Measurements from ENCODE around the gene DMRTB1.

DNA sequence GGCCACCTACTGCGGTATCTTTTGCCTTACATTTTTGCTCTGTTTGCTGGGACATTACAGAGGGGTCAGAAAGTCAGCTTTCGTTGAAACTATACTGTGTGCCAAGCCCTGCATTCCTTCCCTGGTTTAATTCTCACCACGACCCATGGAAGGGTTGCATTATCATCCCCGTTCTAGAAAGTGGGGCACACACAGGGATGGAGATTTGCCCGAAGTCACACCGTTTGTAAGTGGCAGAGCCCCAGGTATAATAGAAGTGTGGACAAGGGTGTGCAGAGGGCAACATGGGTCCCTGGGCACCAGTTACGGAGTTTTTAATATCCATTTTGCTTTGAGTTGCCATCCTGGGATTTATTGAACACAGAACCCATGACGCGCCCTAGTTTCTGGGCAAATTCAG lies 11.8 kb downstream of the DMRTB1 start:
- TF ChIP-seq GATA3 (IDR thresholded peaks at IDR 0.05; ENCODE audit: low read depth, low read length): no peak
- no peak for TF ChIP-seq GATA2 (IDR thresholded peaks at IDR 0.05; ENCODE audit: low read depth, low read length)
